ENCODE data around the gene SEC24C.

DNA sequence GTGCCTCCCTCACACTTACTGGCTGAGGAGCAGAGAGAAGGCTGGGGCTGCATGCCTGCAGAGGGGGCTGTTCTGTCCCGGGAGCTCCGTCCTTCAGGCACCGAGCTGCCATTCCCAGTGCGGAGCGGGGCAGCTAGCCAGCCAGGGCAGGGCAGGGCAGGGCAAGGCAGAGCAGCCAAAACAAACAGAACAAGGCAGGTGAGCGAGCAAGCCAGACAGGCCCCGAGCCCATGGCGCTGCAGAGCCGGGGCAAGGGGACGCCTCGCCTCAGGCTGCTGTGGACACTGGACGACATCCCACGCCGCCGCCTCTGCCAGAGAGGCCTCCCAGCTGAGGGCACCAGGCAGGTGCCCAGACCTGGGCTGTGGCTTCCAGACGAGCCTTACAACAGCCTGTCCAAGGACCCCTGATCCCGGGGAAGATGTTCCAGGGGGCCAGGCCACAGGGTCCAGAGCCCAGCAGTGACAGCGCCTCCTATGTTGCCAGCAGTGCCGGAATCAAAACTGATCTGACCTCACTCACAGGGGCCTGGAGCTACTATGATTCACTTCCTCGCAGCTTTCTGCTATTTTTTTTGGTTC lies 75.4 kb downstream of the SEC24C start:
- TF ChIP-seq, protein P1, sequence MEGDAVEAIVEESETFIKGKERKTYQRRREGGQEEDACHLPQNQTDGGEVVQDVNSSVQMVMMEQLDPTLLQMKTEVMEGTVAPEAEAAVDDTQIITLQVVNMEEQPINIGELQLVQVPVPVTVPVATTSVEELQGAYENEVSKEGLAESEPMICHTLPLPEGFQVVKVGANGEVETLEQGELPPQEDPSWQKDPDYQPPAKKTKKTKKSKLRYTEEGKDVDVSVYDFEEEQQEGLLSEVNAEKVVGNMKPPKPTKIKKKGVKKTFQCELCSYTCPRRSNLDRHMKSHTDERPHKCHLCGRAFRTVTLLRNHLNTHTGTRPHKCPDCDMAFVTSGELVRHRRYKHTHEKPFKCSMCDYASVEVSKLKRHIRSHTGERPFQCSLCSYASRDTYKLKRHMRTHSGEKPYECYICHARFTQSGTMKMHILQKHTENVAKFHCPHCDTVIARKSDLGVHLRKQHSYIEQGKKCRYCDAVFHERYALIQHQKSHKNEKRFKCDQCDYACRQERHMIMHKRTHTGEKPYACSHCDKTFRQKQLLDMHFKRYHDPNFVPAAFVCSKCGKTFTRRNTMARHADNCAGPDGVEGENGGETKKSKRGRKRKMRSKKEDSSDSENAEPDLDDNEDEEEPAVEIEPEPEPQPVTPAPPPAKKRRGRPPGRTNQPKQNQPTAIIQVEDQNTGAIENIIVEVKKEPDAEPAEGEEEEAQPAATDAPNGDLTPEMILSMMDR (IDR thresholded peaks at IDR 0.05), result peak in 3 of 4 donors; percentile 3 to 19 (median 9)
- no peak for TF ChIP-seq POLR2A (IDR thresholded peaks at IDR 0.05)

Measured in right lobe of liver (tissue), 4 donors.